Measurements from ENCODE around the gene SEPTIN3.

The SEPTIN3 gene

GRCh38 chr22:41969110-41969646 is at the start of gene SEPTIN3:
Gene SEPTIN3 (plus strand): TSS chr22:41969443. CDS start chr22:41971493, 2,050 bp downstream.
- DNase-seq, result no peak

DNA sequence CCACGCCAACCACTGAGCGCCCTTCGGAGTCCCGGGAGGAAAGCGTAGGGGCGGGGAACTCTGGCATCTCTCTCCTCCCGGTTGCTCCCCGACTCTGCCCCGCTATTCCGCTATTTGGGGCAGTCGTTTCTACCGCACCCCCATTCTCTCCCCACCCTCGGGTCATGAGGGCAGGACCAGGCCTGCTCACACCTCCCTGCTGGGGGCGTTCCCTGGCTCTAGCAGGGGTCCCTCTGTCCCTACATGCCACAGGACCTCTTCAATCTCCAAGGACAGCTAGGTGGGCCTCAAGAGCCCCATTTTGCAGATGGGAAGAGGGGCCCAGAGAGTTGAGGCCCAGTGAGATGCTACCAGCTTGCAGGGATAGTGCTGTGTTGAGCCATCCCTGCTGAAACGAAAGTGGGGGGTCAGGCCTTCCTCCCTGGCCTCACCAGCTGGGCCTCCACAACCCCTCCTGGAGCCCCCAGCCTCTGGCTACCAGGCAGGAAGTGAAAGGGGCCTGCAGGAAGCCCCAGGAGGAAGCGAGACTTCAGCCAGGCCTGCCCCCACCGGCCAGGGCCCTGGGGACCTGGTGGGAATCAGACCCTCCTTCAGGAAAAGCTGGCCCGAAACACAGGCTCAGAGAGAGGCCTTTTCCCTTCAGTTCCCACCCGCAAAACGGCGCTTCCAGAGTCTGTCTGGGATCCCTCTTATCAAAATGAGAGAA is 48.8 kb upstream of the SEPTIN3 start:
- no peak for DNase-seq

DNA sequence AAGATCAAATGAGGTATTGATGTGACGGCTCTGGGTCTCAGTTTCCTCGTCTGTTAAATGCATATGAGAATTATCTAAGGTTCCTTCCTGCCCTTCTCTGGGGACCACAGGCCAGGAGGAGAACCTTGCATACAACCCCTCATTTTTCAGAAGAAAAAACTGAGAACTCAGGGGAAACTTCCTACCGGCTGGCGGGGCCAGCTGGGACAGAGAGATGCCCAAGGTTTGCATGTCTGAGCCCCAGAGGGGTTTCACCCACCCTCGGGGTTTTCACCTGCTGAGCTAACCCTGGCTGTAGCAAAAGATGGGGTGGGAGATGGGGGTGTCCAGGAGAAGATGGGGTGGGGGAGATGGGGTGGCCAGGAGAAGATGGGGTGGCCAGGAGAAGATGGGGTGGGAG is 46.9 kb upstream of the SEPTIN3 start:
- DNase-seq, result no peak

DNA sequence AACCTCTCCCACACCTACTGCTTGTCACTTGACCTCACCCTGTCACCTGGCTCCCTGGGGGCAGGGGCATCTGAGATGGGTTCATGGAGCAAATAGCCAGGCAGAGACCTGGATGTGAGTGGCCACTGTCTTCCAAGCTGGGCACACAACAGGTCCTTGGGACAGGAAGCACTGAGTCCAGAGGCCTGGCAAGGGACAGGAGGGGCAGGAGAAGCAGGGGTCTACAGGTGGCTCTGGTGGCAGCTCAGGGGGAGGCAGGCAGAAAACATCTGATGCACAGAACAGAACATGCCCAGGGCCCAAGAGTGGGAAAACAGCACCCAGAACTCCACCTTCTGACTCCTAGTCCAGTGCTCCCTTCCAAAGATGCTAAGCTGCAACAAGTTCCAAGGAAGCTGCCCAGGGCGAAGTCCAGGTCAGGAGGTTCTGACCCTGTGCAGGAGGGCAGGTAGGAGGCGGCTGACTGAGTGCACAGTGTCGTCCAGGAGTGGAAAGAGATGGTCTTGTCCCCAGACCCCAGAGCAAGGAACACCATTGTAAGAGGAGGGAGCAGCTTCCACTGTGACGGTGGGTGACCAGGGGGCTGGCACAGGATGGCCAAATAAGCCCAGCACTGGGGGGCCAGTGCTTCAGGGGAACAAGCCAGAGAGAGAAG is 46.2 kb upstream of the SEPTIN3 start:
- DNase-seq, result no peak

- DNase-seq, result no peak
Measured at GRCh38 chr22:41923595-41924276, 45.5 kb upstream of the SEPTIN3 start.

- peak; percentile 33 for DNase-seq
Measured at GRCh38 chr22:41925783-41926460, 43.3 kb upstream of the SEPTIN3 start.

- no peak for DNase-seq
Measured at GRCh38 chr22:41927813-41928212, 41.4 kb upstream of the SEPTIN3 start.

DNA sequence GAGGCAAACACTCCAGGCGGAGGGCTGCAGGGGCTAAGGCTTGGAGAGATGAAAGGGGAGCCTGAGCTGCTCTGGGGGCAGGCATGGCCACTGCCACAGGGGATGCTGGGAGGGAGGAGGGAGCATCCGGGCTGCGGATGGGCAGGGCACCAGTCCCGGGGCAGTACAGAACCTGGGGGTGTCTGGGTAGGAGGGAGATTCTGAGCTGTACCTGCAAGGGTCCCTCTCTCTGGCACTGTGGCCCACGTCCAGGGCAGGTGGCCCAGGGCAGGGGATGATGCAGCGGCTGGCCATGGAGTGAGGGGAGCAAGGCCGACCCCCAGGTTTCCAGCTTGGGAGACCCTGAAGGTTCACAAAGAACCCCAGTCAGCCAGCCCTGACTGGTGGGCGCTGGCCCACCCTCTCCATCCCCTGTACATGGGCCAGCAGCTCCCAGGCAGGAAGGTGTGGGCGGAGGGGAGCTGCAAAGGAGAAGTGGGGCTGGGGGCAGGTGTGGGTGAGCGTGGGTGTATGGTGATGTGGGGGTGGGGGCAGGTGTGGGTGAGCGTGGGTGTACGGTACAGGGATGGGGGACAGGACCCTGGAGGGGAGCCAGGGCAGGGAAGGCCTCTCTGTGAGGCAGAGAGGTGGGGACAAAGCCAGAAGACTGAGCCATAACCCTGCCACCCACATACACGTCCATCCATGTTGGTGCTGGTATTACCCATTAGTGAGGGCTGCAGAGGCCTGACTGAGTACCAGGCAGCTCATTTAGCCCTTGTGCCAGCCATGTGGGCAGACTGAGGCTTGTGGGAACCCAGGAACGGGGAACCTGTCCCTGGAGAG is 40.4 kb upstream of the SEPTIN3 start:
- no peak for DNase-seq

GRCh38 chr22:41929418-41929810 is 39.8 kb upstream of the SEPTIN3 start:
- DNase-seq, result peak; percentile 14

GRCh38 chr22:41931701-41932269 is 37.5 kb upstream of the SEPTIN3 start:
- no peak for DNase-seq

DNA sequence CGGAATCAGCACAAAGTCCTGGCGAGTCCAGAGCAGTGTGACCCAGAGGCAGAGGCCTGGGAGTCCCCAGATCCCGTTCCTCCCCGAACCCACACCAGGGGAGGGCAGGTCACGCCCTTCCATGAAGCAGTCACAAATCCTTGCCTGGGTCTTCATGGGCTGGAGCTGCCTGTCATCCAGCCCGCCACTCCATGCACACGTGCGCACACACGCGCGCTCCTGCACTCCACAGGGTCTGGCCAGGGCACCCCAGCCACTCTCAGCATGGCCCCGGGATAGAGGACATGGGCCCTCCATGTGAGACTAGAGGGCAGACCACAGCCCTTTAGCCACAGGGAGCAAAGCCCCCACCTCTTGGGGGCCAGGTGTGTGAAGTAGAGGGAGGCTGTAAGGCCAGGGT is 36.9 kb upstream of the SEPTIN3 start:
- no peak for DNase-seq

- no peak for DNase-seq
Measured at GRCh38 chr22:41933411-41934177, 35.6 kb upstream of the SEPTIN3 start.

GRCh38 chr22:41934284-41935014 is 34.8 kb upstream of the SEPTIN3 start:
- no peak for DNase-seq

GRCh38 chr22:41935015-41935351 is 34.3 kb upstream of the SEPTIN3 start:
- peak; percentile 29 for DNase-seq

DNA sequence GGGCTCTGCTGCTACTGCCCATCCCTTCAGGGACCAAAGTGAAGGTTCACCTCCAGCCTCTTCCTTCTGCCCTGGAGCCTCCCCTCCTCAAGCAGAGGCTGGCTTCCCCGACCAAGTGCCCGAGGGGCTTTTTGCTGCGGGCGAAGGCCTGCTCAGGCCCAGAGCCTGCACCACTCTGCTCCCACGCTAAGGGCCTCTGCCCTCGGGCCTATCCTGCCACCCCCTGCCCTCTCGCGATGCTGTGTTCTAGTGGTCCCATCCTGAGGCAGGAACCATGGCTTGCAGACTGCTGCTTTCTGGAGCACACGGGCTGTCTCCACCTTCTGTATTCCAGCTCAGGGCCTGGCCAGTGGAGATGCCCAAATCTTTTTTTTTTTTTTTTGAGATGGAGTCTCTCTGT is 33.7 kb upstream of the SEPTIN3 start:
- DNase-seq, result no peak

DNA sequence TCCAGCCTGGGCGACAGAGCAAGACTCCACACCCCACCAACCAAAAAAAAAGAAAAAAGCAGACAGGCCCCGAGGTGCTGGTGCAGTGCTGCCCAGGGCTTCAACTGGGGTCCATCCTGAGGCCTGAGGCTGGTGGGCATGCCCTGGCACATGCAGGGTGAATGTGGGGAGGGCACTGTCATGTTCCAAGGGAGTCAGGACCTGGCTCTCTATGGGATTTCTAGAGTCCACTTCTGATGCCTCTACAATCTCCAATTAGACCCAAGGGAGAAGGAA is 32.4 kb upstream of the SEPTIN3 start:
- DNase-seq, result no peak

DNA sequence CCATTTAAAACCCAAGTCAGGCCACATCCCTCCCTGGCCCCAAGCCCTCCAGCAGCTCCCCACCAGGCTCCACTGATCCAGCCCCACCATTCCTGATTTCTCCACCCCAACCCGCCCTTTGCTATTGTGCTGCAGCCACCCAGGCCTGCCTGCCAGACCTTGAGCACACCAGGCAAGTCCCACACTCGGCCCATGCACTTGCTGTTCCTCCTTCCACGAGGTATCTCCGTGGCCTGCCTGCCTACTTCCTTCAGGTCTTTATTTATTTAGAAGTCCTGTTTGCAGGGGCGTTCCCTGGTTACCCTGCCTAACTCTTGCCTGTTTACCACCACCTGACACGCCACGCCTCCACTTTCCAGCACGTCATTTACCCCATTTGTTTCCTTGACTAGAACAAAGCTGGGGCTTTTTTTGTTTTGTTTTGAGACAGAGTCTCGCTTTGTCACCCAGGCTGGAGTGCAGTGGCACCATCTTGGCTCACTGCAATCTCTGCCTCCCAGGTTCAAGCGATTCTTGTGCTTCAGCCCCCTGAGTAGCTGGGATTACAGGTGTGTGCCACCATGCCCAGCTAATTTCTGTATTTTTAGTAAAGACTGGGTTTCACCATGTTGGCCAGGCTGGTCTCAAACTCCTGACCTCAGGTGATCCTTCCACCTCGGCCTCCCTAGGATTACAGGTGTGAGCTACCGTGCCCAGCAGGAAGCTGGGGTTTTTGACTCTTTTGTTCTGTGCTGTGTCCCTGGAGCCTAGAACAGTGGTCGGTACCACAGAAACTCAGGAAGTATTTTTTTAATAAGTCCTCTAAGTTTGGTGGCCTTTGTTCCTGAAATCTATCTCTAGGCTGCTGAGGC is 29.0 kb upstream of the SEPTIN3 start:
- no peak for DNase-seq

DNA sequence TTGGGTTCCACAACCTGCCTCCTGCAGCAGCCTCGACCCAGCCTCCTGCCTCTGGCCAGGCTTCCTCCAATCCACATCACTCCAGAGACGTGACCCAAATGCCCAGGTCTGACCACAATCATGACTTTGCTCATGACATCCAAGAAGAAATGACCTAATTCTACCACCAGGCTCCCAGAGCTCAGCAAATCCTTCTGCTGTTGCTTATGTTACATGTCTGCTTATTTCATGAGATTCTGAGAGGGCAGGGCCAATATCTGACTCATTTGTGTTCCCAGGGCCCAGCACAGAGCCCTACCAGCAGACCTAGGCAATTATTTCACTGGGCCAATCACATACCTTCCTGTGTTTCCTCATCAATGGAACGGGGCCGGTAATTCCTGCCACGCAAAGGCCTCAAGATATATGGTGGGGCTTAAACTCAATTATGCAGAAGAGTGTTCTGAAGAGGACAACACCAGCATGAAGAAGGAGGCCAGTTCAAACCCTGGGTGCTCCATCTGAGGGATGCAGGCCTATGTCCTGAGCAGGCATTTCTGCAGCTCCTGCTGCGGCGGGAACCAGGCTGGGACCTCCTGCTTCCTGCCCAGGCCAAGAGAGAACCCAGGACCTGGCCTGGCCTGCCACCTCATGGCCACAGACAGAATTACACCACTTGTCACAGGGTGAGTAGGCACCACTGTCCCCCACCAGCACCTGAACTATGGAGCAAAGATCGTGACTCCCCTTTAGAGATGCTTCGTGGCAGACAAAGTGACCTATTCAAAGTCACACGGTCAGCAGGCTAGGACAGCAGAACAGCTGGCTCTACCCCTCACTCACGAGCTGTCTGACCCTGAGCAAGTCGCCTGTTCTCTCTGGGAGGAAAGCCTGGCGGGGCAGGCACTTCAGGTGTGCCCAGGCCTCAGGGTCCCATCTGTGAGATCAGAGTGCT is 28.1 kb upstream of the SEPTIN3 start:
- peak; percentile 76 for DNase-seq

All from NCI-H1694 (cell line).